Activated T-cell treated with anti-CD3 and anti-CD28 coated beads, Interleukin-2, amount 50 U/mL, for 48 hours (primary cell): ENCODE measurements around the gene SATB2.

ENCODE experiments used
- DNase-seq, 2 experiments: peaks; one replicate each; pipeline ENCODE4 v3.0.0-alpha.2; 2020

The SATB2 gene

DNA sequence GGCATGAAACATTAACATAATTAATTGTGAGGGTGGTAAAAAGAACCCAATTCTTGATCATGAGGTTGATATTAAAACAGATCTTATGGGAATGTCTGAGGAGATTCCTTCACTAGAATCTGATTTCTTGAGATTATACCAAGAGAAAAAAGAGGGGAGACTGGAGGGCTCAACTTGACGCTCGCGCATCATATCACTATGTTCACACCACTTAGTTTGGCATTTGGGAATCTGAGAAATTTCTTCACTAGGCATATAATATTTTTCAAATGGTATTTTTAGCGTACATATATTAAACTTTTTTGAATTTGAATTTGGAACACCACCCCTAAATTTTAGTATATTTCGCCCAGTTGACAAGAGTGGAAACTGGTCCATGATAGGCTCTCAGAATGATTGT lies 140.1 kb downstream of the SATB2 start:
- DNase-seq: no peak

GRCh38 chr2:199316851-199317250 lies 140.9 kb downstream of the SATB2 start:
- DNase-seq: no peak

GRCh38 chr2:199315299-199316179 lies 142.2 kb downstream of the SATB2 start:
- no peak for DNase-seq

DNA sequence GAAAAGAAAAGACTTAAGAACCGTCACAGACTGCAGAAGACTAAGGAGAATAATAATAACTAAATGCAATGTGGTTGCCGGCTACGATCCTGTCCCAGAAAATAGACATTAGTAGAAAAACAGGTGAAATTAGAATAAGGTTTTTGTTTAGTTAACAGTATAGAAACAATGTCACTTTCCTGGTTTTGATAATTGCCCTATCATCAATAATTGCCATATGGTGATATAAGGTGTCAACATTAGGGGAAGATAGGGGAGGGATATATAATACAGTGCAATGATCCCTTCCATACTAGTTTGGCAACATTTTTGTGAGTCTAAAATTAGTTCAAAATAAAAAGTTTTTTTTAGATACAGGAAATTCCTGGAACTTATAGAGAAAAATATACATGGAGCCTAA lies 144.8 kb downstream of the SATB2 start:
- DNase-seq: no peak

GRCh38 chr2:199310771-199311585 lies 146.8 kb downstream of the SATB2 start:
- DNase-seq: no peak

DNA sequence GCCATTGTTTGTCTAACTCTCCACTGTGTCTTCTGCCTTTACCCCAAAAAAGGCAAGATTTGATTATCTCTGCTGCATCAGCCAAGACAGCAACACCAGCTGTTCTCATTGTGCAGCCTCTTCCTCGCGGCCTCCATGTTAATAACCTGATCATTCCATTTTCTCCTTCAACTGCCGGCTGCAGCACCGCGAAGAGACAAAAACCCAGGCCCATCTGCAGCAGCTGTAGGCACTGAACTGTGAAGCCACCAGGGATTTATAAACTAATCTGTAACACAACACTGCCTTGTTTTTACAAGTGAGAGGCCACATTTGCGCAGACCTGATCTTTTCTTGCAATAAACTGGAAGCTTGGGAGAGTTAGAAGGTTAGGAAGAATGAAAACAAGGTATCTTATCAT lies 147.8 kb downstream of the SATB2 start:
- no peak for DNase-seq

GRCh38 chr2:199309411-199309810 lies 148.3 kb downstream of the SATB2 start:
- no peak for DNase-seq

GRCh38 chr2:199308567-199308966 lies 149.2 kb downstream of the SATB2 start:
- DNase-seq: no peak

GRCh38 chr2:199307461-199307860 lies 150.3 kb downstream of the SATB2 start:
- DNase-seq: no peak

DNA sequence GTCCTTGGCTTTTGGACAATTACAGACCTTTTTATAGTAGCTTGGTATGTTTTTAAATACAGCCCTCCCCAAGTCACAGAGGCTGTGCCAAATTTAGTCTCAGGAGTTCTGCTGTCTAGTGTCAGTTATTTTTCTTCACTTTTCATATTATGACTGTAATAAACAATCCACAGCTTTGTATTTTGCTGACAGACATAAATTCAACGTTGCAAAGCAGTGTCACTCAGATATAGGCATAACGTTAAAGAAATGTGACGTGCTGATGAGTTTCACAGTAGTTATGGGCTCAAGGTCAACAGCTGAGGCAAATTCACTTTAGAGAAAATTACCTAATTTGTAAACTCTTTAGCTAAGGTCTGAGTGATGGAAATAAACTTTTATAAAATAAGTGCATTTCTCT lies 151.6 kb downstream of the SATB2 start:
- DNase-seq: no peak

GRCh38 chr2:199303728-199304177 lies 154.0 kb downstream of the SATB2 start:
- DNase-seq: no peak

DNA sequence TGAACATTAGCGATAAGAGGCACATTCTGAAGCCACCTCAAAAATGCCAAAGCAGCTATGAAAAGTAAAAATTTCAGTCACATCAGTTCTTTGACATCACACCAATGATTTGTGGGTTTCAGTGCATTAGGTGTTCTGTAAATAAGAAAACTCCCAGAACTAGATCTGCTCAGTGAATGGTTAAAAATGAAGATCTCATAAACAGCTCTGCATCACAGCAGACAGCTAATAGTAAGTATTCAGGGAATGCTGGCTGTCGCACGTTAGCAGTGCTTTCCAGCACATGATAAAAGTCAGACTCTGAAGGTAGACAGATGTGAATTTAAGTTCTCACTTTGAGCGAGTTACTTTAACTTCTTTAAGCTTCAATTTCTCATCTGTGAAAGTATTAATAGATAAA lies 154.9 kb downstream of the SATB2 start:
- DNase-seq: no peak

DNA sequence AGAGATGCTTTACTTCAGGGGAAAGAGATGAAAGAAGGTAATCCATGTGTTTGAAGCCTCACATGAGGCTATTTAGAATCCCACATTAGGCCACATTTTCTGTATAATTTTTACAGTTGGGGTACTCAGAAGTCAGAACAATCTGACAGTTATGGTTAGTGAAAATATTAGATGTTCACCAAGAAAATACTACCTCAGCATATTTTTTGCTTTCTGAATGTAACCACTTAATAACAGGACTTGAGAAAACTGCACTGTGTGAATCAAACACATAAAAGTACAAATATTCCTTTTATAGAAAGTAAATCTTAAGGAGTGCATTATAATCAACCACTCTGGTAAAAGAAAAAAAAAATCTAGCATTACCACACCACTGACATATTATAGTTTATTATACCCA lies 169.3 kb downstream of the SATB2 start:
- no peak for DNase-seq

- no peak for DNase-seq
Observed at GRCh38 chr2:199282309-199282708, 175.4 kb downstream of the SATB2 start.

GRCh38 chr2:199279146-199279545 lies 178.6 kb downstream of the SATB2 start:
- DNase-seq: no peak

DNA sequence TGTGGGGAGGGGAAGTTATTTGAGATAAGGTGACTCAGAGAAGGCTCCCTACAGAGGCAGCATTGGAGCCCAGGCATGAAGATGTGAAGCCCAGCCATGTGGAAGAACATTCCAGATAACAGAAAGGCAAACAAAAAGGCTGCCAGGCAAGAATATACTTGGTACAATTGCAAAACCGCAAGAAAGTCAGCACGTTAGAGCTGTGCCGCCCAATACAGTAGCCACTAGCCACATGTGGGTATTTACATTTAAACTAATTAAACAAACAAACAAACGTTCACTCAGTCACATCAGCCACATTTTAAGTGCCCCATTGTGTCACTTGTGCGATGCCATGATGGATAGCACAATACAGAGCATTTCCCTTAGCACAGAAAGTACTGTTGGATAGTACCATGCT lies 179.6 kb downstream of the SATB2 start:
- DNase-seq: no peak

GRCh38 chr2:199273042-199273511 lies 184.7 kb downstream of the SATB2 start:
- DNase-seq: no peak

GRCh38 chr2:199261936-199262335 lies 195.8 kb downstream of the SATB2 start:
- no peak for DNase-seq

GRCh38 chr2:199261239-199261638 lies 196.5 kb downstream of the SATB2 start:
- DNase-seq: no peak

- no peak for DNase-seq
Observed at GRCh38 chr2:199259671-199260070, 198.1 kb downstream of the SATB2 start.

- DNase-seq: no peak
Observed at GRCh38 chr2:199258291-199258690, 199.4 kb downstream of the SATB2 start.

GRCh38 chr2:199257261-199258224 lies 200.2 kb downstream of the SATB2 start:
- no peak for DNase-seq

DNA sequence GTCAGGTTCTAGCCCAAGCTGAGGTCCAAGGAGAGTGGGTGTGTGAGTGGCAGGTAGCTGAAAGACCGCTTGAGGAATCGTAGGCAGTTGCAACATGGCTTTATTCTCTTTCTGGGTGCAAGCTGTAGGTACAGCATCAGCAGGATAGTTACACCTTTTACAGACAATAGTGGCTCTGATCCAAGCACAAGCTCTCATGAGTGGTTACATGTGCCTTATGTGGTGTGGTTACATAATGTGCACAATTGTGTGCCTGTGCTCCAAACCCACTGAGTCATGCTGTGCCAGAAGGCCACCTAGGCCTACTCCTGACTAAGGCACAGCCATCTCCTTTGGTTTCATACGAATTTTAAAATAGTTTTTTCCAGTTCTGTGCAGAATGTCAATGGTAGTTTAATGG lies 227.6 kb downstream of the SATB2 start:
- no peak for DNase-seq
